Activated T-helper 17 cell treated with anti-CD3 and anti-CD28 coated beads, Interleukin-2, amount 50 U/mL, for 72 hours (primary cell): ENCODE results near the gene RDM1. TPM values are rescaled to one million over a fixed set of nuclear protein-coding genes. Genes with fewer than 3 reads are reported as not detected.
"Not testable (repeated sequence)": the region's sequence is repeated elsewhere in the genome, so short reads cannot be mapped to it uniquely, and the experiment has no call there.

Experiments used
- ATAC-seq: fragments of 150-1000 bp; cut with Tn5 transposase; replicated peaks from 2 replicates; pipeline ENCODE4 v1.10.0; 2021; ENCODE audit warnings: mild to moderate bottlenecking, moderate library complexity
- H3K27ac Mint-ChIP-seq: one replicate; pipeline ENCODE4 v1.8.0; 2022; ENCODE audit warnings: mixed read lengths
- H3K27me3 Mint-ChIP-seq: one replicate; pipeline ENCODE4 v1.8.0; 2022; ENCODE audit warnings: mixed read lengths
- H3K36me3 Mint-ChIP-seq: one replicate; pipeline ENCODE4 v1.8.0; 2022; ENCODE audit warnings: low read depth, mild to moderate bottlenecking, mixed read lengths
- H3K4me1 Mint-ChIP-seq: one replicate; pipeline ENCODE4 v1.8.0; 2022; ENCODE audit warnings: mixed read lengths
- H3K4me3 Mint-ChIP-seq: one replicate; pipeline ENCODE4 v1.8.0; 2022; ENCODE audit warnings: mild to moderate bottlenecking, mixed read lengths
- H3K9me3 Mint-ChIP-seq: one replicate; pipeline ENCODE4 v1.8.0; 2022; ENCODE audit warnings: mixed read lengths
- total RNA-seq, 2 donors: library from RNA; stranded (reverse); gene quantifications; one replicate each; pipeline ENCODE4 v1.2.3, GENCODE V29; 2022

RDM1 gene
- total RNA-seq, 2 donors from 2014 or later, result 2.0 to 4.3 TPM

- peaks cover 5% of the 10 kb centered on the region for H3K4me1 Mint-ChIP-seq
- no peaks in the 10 kb centered on the region for H3K9me3 Mint-ChIP-seq
- ATAC-seq, result peak; percentile 64
- peak overlapping the region; percentile 25 for H3K4me3 Mint-ChIP-seq
- H3K36me3 Mint-ChIP-seq, result no peaks in the 10 kb centered on the region
- H3K27me3 Mint-ChIP-seq, result peaks cover 16% of the 10 kb centered on the region
- H3K27ac Mint-ChIP-seq, result no peak overlapping the region
Measured at GRCh38 chr17:35898283-35899070, 32.1 kb downstream of the RDM1 start.

GRCh38 chr17:35897772-35898171 lies 32.8 kb downstream of the RDM1 start:
- H3K9me3 Mint-ChIP-seq, H3K4me1 Mint-ChIP-seq, H3K36me3 Mint-ChIP-seq, H3K27ac Mint-ChIP-seq: not testable (repeated sequence)
- H3K4me3 Mint-ChIP-seq, result peak overlapping the region; percentile 25
- peak; percentile 32 for ATAC-seq
- H3K27me3 Mint-ChIP-seq, result peaks cover 16% of the 10 kb centered on the region

- H3K9me3 Mint-ChIP-seq, result no peaks in the 10 kb centered on the region
- H3K27ac Mint-ChIP-seq, result no peak overlapping the region
- peaks cover 16% of the 10 kb centered on the region for H3K27me3 Mint-ChIP-seq
- peak overlapping the region; percentile 24 for H3K4me3 Mint-ChIP-seq
- peaks cover 18% of the 10 kb centered on the region for H3K4me1 Mint-ChIP-seq
- peak; percentile 81 for ATAC-seq
- H3K36me3 Mint-ChIP-seq, result no peaks in the 10 kb centered on the region
Measured at GRCh38 chr17:35895636-35896587, 34.7 kb downstream of the RDM1 start.

GRCh38 chr17:35894206-35894605 lies 36.4 kb downstream of the RDM1 start:
- H3K4me3 Mint-ChIP-seq, result no peak overlapping the region
- ATAC-seq, result no peak
- peaks cover 6% of the 10 kb centered on the region for H3K27me3 Mint-ChIP-seq
- no peaks in the 10 kb centered on the region for H3K36me3 Mint-ChIP-seq
- peaks cover 31% of the 10 kb centered on the region for H3K4me1 Mint-ChIP-seq
- no peaks in the 10 kb centered on the region for H3K9me3 Mint-ChIP-seq
- H3K27ac Mint-ChIP-seq, result no peak overlapping the region

- H3K27ac Mint-ChIP-seq, result no peak overlapping the region
- peaks cover 36% of the 10 kb centered on the region for H3K4me1 Mint-ChIP-seq
Measured at GRCh38 chr17:35893751-35894150, 36.8 kb downstream of the RDM1 start.

GRCh38 chr17:35892091-35893035 lies 38.2 kb downstream of the RDM1 start:
- peak overlapping the region; percentile 21 for H3K27ac Mint-ChIP-seq
- peak; percentile 57 for ATAC-seq
- peaks cover 39% of the 10 kb centered on the region for H3K4me1 Mint-ChIP-seq
- H3K9me3 Mint-ChIP-seq, result no peaks in the 10 kb centered on the region
- H3K4me3 Mint-ChIP-seq, result peak overlapping the region; percentile 26
- H3K27me3 Mint-ChIP-seq, result no peaks in the 10 kb centered on the region
- no peaks in the 10 kb centered on the region for H3K36me3 Mint-ChIP-seq

More at GRCh38 chr17:35893751-35894150, 36.8 kb downstream of the RDM1 start:
- Mint-ChIP-seq H3K9me3 (no peaks in the 10 kb centered on the region), H3K4me3 (no peak overlapping the region), H3K27me3 (peaks cover 4% of the 10 kb centered on the region), H3K36me3 (no peaks in the 10 kb centered on the region)
- no peak for ATAC-seq

GRCh38 chr17:35891269-35891668 lies 39.3 kb downstream of the RDM1 start:
- ATAC-seq, result no peak
- Mint-ChIP-seq H3K36me3 (no peaks in the 10 kb centered on the region), H3K4me3 (no peak overlapping the region), H3K4me1 (peaks cover 39% of the 10 kb centered on the region), H3K27me3 (no peaks in the 10 kb centered on the region), H3K9me3 (no peaks in the 10 kb centered on the region), H3K27ac (peak overlapping the region; percentile 28)

- ATAC-seq, result peak; percentile 41
- Mint-ChIP-seq H3K4me1 (peaks cover 39% of the 10 kb centered on the region), H3K27me3 (no peaks in the 10 kb centered on the region), H3K9me3 (no peaks in the 10 kb centered on the region), H3K27ac (peak overlapping the region; percentile 28), H3K36me3 (no peaks in the 10 kb centered on the region), H3K4me3 (no peak overlapping the region)
Measured at GRCh38 chr17:35890774-35891155, 39.8 kb downstream of the RDM1 start.

GRCh38 chr17:35889818-35890773 lies 40.5 kb downstream of the RDM1 start:
- peaks cover 34% of the 10 kb centered on the region for H3K4me1 Mint-ChIP-seq
- no peaks in the 10 kb centered on the region for H3K9me3 Mint-ChIP-seq
- peak overlapping the region; percentile 28 for H3K27ac Mint-ChIP-seq
- no peaks in the 10 kb centered on the region for H3K36me3 Mint-ChIP-seq
- no peak overlapping the region for H3K4me3 Mint-ChIP-seq
- H3K27me3 Mint-ChIP-seq, result no peaks in the 10 kb centered on the region
- no peak for ATAC-seq

- H3K4me1 Mint-ChIP-seq, result peaks cover 34% of the 10 kb centered on the region
- no peaks in the 10 kb centered on the region for H3K27me3 Mint-ChIP-seq
- H3K9me3 Mint-ChIP-seq, result no peaks in the 10 kb centered on the region
- ATAC-seq, result peak; percentile 75
- no peak overlapping the region for H3K4me3 Mint-ChIP-seq
- no peak overlapping the region for H3K27ac Mint-ChIP-seq
- H3K36me3 Mint-ChIP-seq, result no peaks in the 10 kb centered on the region
Measured at GRCh38 chr17:35889241-35889640, 41.3 kb downstream of the RDM1 start.

- peaks cover 5% of the 10 kb centered on the region for H3K27me3 Mint-ChIP-seq
- no peaks in the 10 kb centered on the region for H3K9me3 Mint-ChIP-seq
- H3K36me3 Mint-ChIP-seq, result no peaks in the 10 kb centered on the region
- peak; percentile 91 for ATAC-seq
- H3K4me3 Mint-ChIP-seq, result peak within 1 kb of the TSS; percentile 69
- peak within 1 kb of the TSS; percentile 92 for H3K27ac Mint-ChIP-seq
- peaks cover 18% of the 10 kb centered on the region for H3K4me1 Mint-ChIP-seq
Measured at GRCh38 chr17:35879773-35880654, 50.6 kb downstream of the RDM1 start, which contains the start of gene CCL5. TSS of gene CCL5 (minus strand) at chr17:35880360.

- Mint-ChIP-seq H3K4me1 (peaks cover 18% of the 10 kb centered on the region), H3K27me3 (peaks cover 5% of the 10 kb centered on the region), H3K36me3 (no peaks in the 10 kb centered on the region), H3K4me3 (peak overlapping the region; percentile 69), H3K27ac (peak overlapping the region; percentile 92), H3K9me3 (no peaks in the 10 kb centered on the region)
- ATAC-seq, result no peak
Measured at GRCh38 chr17:35878361-35878760, 52.2 kb downstream of the RDM1 start.
